Activated CD4-positive, alpha-beta T cell treated with anti-CD3 and anti-CD28 coated beads, Interleukin-2, amount 10 ng/mL, durations not matched to agents 7 days and 5 days (primary cell): Measurements from ENCODE around the gene PCDHGA8. TPM values are rescaled to one million over a fixed set of nuclear protein-coding genes. Genes with fewer than 3 reads are reported as not detected.
A peak's percentile ranks its signal among the peaks of the same experiment; 100 is the strongest.
"Not testable (repeated sequence)": the region's sequence is repeated elsewhere in the genome, so short reads cannot be mapped to it uniquely, and the experiment has no call there.

Experiments used
- CTCF ChIA-PET: fragments of 350-600 bp; sonication (Branson Sonifier 250); formaldehyde crosslinking; loops from one replicate; lab custom pipeline; 2021; ENCODE audit warnings: antibody characterized with exemption; lab: Charles Lee
- POLR2A ChIA-PET: fragments of 350-600 bp; sonication (Branson Sonifier 250); formaldehyde crosslinking; loops from one replicate; lab custom pipeline; 2021; ENCODE audit warnings: antibody characterized with exemption; lab: Charles Lee
- DNase-seq: peaks from one replicate; pipeline ENCODE4 v3.0.0-alpha.2; 2020
- H3K27ac Mint-ChIP-seq: one replicate; pipeline ENCODE4 v1.8.0; 2021; ENCODE audit warnings: mild to moderate bottlenecking, moderate library complexity, mixed read lengths
- H3K27me3 Mint-ChIP-seq: one replicate; pipeline ENCODE4 v1.8.0; 2021; ENCODE audit warnings: mixed read lengths
- H3K36me3 Mint-ChIP-seq: one replicate; pipeline ENCODE4 v1.8.0; 2021; ENCODE audit warnings: low read depth, mixed read lengths
- H3K4me1 Mint-ChIP-seq: one replicate; pipeline ENCODE4 v1.8.0; 2021; ENCODE audit warnings: mixed read lengths
- H3K4me3 Mint-ChIP-seq: one replicate; pipeline ENCODE4 v1.8.0; 2021; ENCODE audit warnings: mild to moderate bottlenecking, moderate library complexity, mixed read lengths
- H3K9me3 Mint-ChIP-seq: one replicate; pipeline ENCODE4 v1.8.0; 2021; ENCODE audit warnings: mixed read lengths
- total RNA-seq, 2 experiments: library from RNA; stranded (reverse); gene quantifications; one replicate each; pipeline ENCODE4 v1.2.3, GENCODE V29; 2021

PCDHGA8 gene
- total RNA-seq, 2 experiments from 2014 or later, result not detected

DNA sequence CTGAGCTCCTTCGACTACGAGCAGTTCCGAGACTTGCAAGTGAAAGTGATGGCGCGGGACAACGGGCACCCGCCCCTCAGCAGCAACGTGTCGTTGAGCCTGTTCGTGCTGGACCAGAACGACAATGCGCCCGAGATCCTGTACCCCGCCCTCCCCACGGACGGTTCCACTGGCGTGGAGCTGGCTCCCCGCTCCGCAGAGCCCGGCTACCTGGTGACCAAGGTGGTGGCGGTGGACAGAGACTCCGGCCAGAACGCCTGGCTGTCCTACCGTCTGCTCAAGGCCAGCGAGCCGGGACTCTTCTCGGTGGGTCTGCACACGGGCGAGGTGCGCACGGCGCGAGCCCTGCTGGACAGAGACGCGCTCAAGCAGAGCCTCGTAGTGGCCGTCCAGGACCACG, 39.9 kb downstream of the PCDHGA8 start:
- Mint-ChIP-seq H3K4me3 (peak overlapping the region; percentile 59), H3K27me3 (peaks cover 37% of the 10 kb centered on the region), H3K36me3 (peaks cover 16% of the 10 kb centered on the region), H3K4me1 (peaks cover 11% of the 10 kb centered on the region), H3K9me3 (peaks cover 26% of the 10 kb centered on the region)
- CTCF ChIA-PET, H3K27ac Mint-ChIP-seq, DNase-seq, POLR2A ChIA-PET: not testable (repeated sequence)

DNA sequence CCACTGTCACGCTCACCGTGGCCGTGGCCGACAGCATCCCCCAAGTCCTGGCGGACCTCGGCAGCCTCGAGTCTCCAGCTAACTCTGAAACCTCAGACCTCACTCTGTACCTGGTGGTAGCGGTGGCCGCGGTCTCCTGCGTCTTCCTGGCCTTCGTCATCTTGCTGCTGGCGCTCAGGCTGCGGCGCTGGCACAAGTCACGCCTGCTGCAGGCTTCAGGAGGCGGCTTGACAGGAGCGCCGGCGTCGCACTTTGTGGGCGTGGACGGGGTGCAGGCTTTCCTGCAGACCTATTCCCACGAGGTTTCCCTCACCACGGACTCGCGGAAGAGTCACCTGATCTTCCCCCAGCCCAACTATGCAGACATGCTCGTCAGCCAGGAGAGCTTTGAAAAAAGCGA, 40.3 kb downstream of the PCDHGA8 start:
- peaks cover 16% of the 10 kb centered on the region for H3K36me3 Mint-ChIP-seq
- CTCF ChIA-PET, DNase-seq, H3K27ac Mint-ChIP-seq, POLR2A ChIA-PET, H3K4me3 Mint-ChIP-seq: not testable (repeated sequence)
- peaks cover 11% of the 10 kb centered on the region for H3K4me1 Mint-ChIP-seq
- peaks cover 37% of the 10 kb centered on the region for H3K27me3 Mint-ChIP-seq
- H3K9me3 Mint-ChIP-seq, result peaks cover 26% of the 10 kb centered on the region

DNA sequence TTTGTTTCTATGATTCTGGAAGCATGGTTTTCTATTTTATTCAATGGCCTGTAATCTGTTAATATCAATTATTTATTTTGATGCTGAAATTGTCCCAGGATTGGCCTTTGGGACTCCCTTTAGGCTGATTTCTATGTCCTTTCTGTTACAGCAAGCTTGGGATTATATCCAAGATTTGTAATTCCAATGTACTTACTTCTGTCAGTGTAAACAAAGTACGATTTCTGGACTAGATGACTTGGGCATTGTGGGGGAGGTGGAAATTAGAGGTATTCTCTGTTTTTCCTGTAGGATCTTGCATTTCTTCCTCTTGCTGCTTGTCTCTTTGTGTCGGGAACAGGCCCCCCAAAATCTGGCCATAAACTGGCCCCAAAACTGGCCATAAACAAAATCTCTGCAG, 41.6 kb downstream of the PCDHGA8 start:
- DNase-seq, result no peak
- CTCF ChIA-PET, result interaction anchor here (0.7 kb wide), 1 partner anchor 158 kb away, joined by 4 read pairs; no protein-coding TSS in a partner anchor
- peaks cover 33% of the 10 kb centered on the region for H3K27me3 Mint-ChIP-seq

DNA sequence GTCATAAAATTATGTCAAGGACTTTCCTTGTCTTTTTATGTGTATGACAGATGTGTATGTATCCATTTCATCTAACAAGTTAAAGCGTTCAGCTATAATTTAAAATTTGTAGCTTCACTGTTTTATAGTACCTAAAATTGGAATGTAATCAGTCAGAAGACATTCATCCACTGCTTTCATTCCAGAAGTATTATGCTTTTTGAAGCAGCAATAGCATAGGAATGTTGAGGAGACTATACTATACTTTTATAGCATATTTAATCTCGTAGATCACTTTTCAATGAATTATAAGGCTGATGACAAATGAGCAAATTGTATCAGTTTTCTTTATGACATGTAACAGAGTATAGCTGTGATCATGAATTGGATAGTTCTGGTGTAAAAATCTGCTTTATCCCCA, 44.8 kb downstream of the PCDHGA8 start:
- CTCF ChIA-PET, result no interaction called here
- Mint-ChIP-seq H3K27me3 (peaks cover 13% of the 10 kb centered on the region), H3K36me3 (peaks cover 6% of the 10 kb centered on the region), H3K9me3 (peaks cover 4% of the 10 kb centered on the region), H3K27ac (no peak overlapping the region), H3K4me1 (peaks cover under 1% of the 10 kb centered on the region), H3K4me3 (no peak overlapping the region)
- POLR2A ChIA-PET, result no interaction called here
- DNase-seq, result no peak

More for the DNA sequence above, 41.6 kb downstream of the PCDHGA8 start:
- Mint-ChIP-seq H3K36me3 (peaks cover 16% of the 10 kb centered on the region), H3K4me1 (peaks cover 11% of the 10 kb centered on the region), H3K4me3 (no peak overlapping the region), H3K27ac (no peak overlapping the region), H3K9me3 (peaks cover 21% of the 10 kb centered on the region)
- POLR2A ChIA-PET, result no interaction called here

DNA sequence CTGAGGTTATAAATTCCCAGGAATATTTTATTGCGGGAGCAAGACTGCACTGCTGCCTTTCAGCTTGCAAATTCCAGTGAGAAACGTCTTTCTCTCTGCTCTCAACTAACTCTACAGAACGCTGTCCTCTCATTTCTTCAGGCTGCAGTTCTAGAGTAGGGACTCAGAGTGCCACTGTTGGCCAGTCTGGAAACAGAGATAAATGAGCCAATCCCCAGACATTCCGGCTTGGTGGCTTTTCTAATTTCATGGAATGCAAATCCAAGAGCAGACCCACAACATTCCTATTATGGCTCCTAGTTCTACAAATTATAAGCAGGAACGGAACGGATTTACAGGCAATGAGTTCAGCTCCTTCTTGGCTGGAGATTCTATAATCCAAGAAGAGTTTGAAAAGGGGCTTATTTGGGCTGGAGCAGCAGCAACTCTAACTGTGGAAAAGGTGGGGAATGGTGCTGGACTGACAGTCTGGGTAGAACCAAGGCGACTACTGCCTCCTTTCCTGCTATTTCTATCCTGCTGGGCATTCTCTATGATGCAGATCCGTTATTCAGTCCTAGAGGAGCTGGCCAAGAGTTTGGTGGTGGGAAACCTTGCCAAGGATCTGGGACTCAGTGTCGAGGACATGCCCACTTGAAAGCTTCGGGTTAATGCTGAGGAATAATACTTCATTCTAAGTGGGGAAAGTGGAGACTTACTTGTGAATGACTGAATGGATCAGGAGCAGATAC, 47.1 kb downstream of the PCDHGA8 start:
- Mint-ChIP-seq H3K4me3 (no peak overlapping the region), H3K27ac (no peak overlapping the region), H3K4me1 (no peaks in the 10 kb centered on the region), H3K9me3 (no peaks in the 10 kb centered on the region), H3K36me3 (no peaks in the 10 kb centered on the region), H3K27me3 (peaks cover 5% of the 10 kb centered on the region)
- ChIA-PET CTCF (no interaction called here), POLR2A (interaction anchor here (0.7 kb wide), 1 partner anchor 75 kb away, joined by 3 read pairs; no protein-coding TSS in a partner anchor)
- no peak for DNase-seq

DNA sequence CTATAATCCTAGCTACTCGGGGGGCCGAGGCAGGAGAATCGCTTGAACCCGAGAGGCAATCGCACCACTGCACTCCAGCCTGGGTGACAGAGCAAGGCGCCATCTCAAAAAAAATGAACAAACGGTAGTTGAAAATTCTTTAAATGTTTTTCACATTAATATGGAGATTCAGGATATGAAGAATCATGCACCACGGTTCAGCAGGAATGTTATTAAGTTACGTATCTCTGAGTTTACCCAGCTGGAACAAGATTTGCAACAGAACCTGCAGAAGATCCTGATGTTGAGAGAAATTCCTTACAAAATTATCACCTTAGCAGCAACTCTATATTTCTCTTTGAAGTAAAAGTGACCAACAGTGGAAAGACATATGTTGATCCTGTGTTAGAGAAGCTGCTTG, 47.9 kb downstream of the PCDHGA8 start:
- POLR2A ChIA-PET, result interaction anchor here (0.7 kb wide), 1 partner anchor 76 kb away, joined by 3 read pairs; no protein-coding TSS in a partner anchor
- Mint-ChIP-seq H3K4me1 (no peaks in the 10 kb centered on the region), H3K9me3 (no peaks in the 10 kb centered on the region), H3K27ac (no peak overlapping the region), H3K4me3 (no peak overlapping the region), H3K36me3 (no peaks in the 10 kb centered on the region), H3K27me3 (peaks cover 4% of the 10 kb centered on the region)
- CTCF ChIA-PET, result no interaction called here
- DNase-seq, result no peak

DNA sequence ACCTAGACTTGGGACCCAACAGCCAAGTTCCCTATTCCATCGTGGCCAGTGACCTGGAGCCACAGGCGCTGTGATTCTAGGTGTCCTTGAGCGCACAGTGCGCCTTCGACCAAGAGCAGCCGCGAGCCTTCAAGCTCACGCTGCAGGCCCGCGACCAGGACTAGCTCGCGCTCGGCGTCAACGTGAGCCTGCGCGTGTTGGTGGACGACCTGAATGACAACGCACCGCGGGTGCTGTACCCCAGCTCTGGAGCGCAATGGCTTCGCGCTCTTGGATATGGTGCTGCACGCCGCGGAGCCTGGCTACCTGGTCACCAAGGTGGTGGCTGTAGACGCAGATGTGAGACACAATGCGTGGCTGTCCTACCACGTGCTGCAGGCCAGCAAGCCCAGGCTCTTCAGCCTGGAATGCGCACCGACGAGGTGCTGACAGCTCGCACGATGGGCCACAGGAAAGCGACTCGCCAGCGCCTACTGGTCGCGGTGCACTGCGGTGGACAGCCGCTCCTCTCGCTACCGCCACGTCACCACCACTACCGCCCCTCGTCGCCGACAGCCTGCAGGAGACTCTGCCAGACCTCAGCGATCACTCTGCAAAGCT, 49.2 kb downstream of the PCDHGA8 start:
- no peak overlapping the region for H3K27ac Mint-ChIP-seq
- H3K4me3 Mint-ChIP-seq, result no peak overlapping the region
- ChIA-PET CTCF (no interaction called here), POLR2A (no interaction called here)
- no peaks in the 10 kb centered on the region for H3K4me1 Mint-ChIP-seq
- no peaks in the 10 kb centered on the region for H3K9me3 Mint-ChIP-seq
- H3K27me3 Mint-ChIP-seq, result peaks cover 6% of the 10 kb centered on the region
- no peaks in the 10 kb centered on the region for H3K36me3 Mint-ChIP-seq
- DNase-seq, result no peak

Other genes with a start within 250 kb of the PCDHGA8 start
- gene PCDHB6, start 242.6 kb upstream of the PCDHGA8 start, total RNA-seq, result not detected
- not detected for gene PCDHB7, start 220.0 kb upstream of the PCDHGA8 start, total RNA-seq
- gene PCDHB8, start 214.8 kb upstream of the PCDHGA8 start, total RNA-seq, result not detected
- gene PCDHB16, start 210.2 kb upstream of the PCDHGA8 start, total RNA-seq, result not detected
- gene PCDHB9, start 205.5 kb upstream of the PCDHGA8 start, total RNA-seq, result not detected
- not detected for gene PCDHB10, start 200.3 kb upstream of the PCDHGA8 start, total RNA-seq
- gene PCDHB11, start 193.0 kb upstream of the PCDHGA8 start, total RNA-seq, result not detected
- not detected for gene PCDHB12, start 183.9 kb upstream of the PCDHGA8 start, total RNA-seq
- not detected for gene PCDHB13, start 178.7 kb upstream of the PCDHGA8 start, total RNA-seq
- gene PCDHB14, start 169.3 kb upstream of the PCDHGA8 start, total RNA-seq, result not detected
- not detected for gene PCDHB15, start 147.2 kb upstream of the PCDHGA8 start, total RNA-seq
- gene SLC25A2, start 88.6 kb upstream of the PCDHGA8 start, total RNA-seq, result under 1 TPM; 0.42 to 0.52 TPM
- 10 to 100 TPM; 62.1 to 63.3 TPM for gene TAF7, start 71.8 kb upstream of the PCDHGA8 start, total RNA-seq
- under 1 TPM; 0.04 to 0.05 TPM for gene PCDHGA1, start 62.1 kb upstream of the PCDHGA8 start, total RNA-seq
- gene PCDHGA2, start 53.9 kb upstream of the PCDHGA8 start, total RNA-seq, result not detected
- gene PCDHGA3, start 48.8 kb upstream of the PCDHGA8 start, total RNA-seq, result not detected
- not detected for gene PCDHGB1, start 42.5 kb upstream of the PCDHGA8 start, total RNA-seq
- gene PCDHGA4, start 37.6 kb upstream of the PCDHGA8 start, total RNA-seq, result not detected
- gene PCDHGB2, start 32.6 kb upstream of the PCDHGA8 start, total RNA-seq, result under 1 TPM; 0.08 to 0.10 TPM
- under 1 TPM in 1 of 2 experiments, not detected in 1; 0.05 TPM for gene PCDHGA5, start 28.5 kb upstream of the PCDHGA8 start, total RNA-seq
- gene PCDHGB3, start 22.4 kb upstream of the PCDHGA8 start, total RNA-seq, result under 1 TPM in 1 of 2 experiments, not detected in 1; 0.12 TPM
- gene PCDHGA6, start 18.7 kb upstream of the PCDHGA8 start, total RNA-seq, result not detected
- not detected for gene PCDHGA7, start 9.9 kb upstream of the PCDHGA8 start, total RNA-seq
- not detected for gene PCDHGB4, start 4.9 kb upstream of the PCDHGA8 start, total RNA-seq
- gene PCDHGB5, start 5.3 kb downstream of the PCDHGA8 start, total RNA-seq, result not detected
- gene PCDHGA9, start 10.1 kb downstream of the PCDHGA8 start, total RNA-seq, result not detected
- under 1 TPM in 1 of 2 experiments, not detected in 1; 0.04 TPM for gene PCDHGB6, start 15.4 kb downstream of the PCDHGA8 start, total RNA-seq
- gene PCDHGA10, start 20.4 kb downstream of the PCDHGA8 start, total RNA-seq, result not detected
- under 1 TPM in 1 of 2 experiments, not detected in 1; 0.07 TPM for gene PCDHGB7, start 25.0 kb downstream of the PCDHGA8 start, total RNA-seq
- gene PCDHGA11, start 28.4 kb downstream of the PCDHGA8 start, total RNA-seq, result not detected
- not detected for gene PCDHGA12, start 37.9 kb downstream of the PCDHGA8 start, total RNA-seq
- gene PCDHGC3, start 83.3 kb downstream of the PCDHGA8 start, total RNA-seq, result not detected
- not detected for gene PCDHGC4, start 92.4 kb downstream of the PCDHGA8 start, total RNA-seq
- not detected for gene PCDHGC5, start 96.4 kb downstream of the PCDHGA8 start, total RNA-seq
- 100 to 1,000 TPM; 297 to 302 TPM for gene DIAPH1, start 226.4 kb downstream of the PCDHGA8 start, total RNA-seq
- gene HDAC3, start 244.2 kb downstream of the PCDHGA8 start, total RNA-seq, result 10 to 100 TPM; 70.2 to 73.9 TPM
- 10 to 100 TPM; 25.1 to 26.9 TPM for gene RELL2, start 244.4 kb downstream of the PCDHGA8 start, total RNA-seq